OCI-LY1 (cell line): ENCODE data around the gene B3GALT6.

Experiments used
- H2AFZ ChIP-seq: fragments of 200-600 bp; sonication (generic), shearing (Covaris generic); 2 replicates; pipeline ENCODE4 v1.6.0; 2014; ENCODE audit warnings: antibody characterized with exemption, mild to moderate bottlenecking, low read length
- H3F3A ChIP-seq: fragments of 200-600 bp; sonication (generic), shearing (Covaris generic); 2 replicates; pipeline ENCODE4 v1.6.0; 2014; ENCODE audit warnings: mild to moderate bottlenecking, antibody characterized with exemption, low read length, moderate library complexity; ENCODE audit not compliant: insufficient read depth
- H3K27ac ChIP-seq: fragments of 200-600 bp; sonication (generic); 2 replicates; pipeline ENCODE4 v1.5.1; 2014; ENCODE audit warnings: low read length, mixed run types, mild to moderate bottlenecking, low read depth; ENCODE audit not compliant: poor library complexity, severe bottlenecking
- H3K27me3 ChIP-seq: fragments of 200-600 bp; sonication (generic); 2 replicates; pipeline ENCODE4 v1.6.0; 2014; ENCODE audit warnings: antibody characterized with exemption, mild to moderate bottlenecking, low read length, moderate library complexity; ENCODE audit not compliant: insufficient read depth
- H3K36me3 ChIP-seq: fragments of 200-600 bp; sonication (generic); 2 replicates; pipeline ENCODE4 v1.6.1; 2014; ENCODE audit warnings: mild to moderate bottlenecking, antibody characterized with exemption, low read length, moderate library complexity, mixed read lengths; ENCODE audit not compliant: insufficient read depth
- H3K4me1 ChIP-seq: fragments of 200-600 bp; sonication (generic); 2 replicates; pipeline ENCODE4 v1.5.1; 2014; ENCODE audit warnings: mild to moderate bottlenecking, low read length, moderate library complexity; ENCODE audit not compliant: insufficient read depth, severe bottlenecking
- H3K4me2 ChIP-seq: fragments of 200-600 bp; sonication (generic), shearing (Covaris generic); 2 replicates; pipeline ENCODE4 v1.6.1; 2014; ENCODE audit warnings: low read length
- H3K4me3 ChIP-seq: fragments of 200-600 bp; sonication (generic); 2 replicates; pipeline ENCODE4 v1.5.1; 2014; ENCODE audit warnings: low read length, low read depth, mild to moderate bottlenecking, mixed read lengths; ENCODE audit not compliant: poor library complexity, severe bottlenecking
- H3K79me2 ChIP-seq: fragments of 200-600 bp; shearing (Covaris generic); 2 replicates; pipeline ENCODE4 v1.6.1; 2016; ENCODE audit warnings: mixed run types, low read length, mixed read lengths; ENCODE audit not compliant: insufficient read depth
- H3K9ac ChIP-seq: fragments of 200-600 bp; sonication (generic), shearing (Covaris generic); 2 replicates; pipeline ENCODE4 v1.6.1; 2014; ENCODE audit warnings: mild to moderate bottlenecking, low read length, mixed read lengths
- H3K9me2 ChIP-seq: fragments of 200-600 bp; sonication (generic), shearing (Covaris generic); 2 replicates; pipeline ENCODE4 v1.6.1; 2014; ENCODE audit warnings: low read depth, mild to moderate bottlenecking, low read length, mixed read lengths
- H3K9me3 ChIP-seq: fragments of 200-600 bp; shearing (Covaris generic); 2 replicates; pipeline ENCODE4 v1.6.1; 2014; ENCODE audit warnings: low read length, mixed read lengths
- H4K20me1 ChIP-seq: fragments of 200-600 bp; sonication (generic), shearing (Covaris generic); 2 replicates; pipeline ENCODE4 v1.6.0; 2016; ENCODE audit warnings: mild to moderate bottlenecking, low read length; ENCODE audit not compliant: insufficient read depth
- CTCF ChIP-seq: fragments of 200-600 bp; sonication (generic), shearing (Covaris generic); IDR thresholded peaks from 2 replicates; pipeline ENCODE4 v1.5.1; 2017; ENCODE audit warnings: mild to moderate bottlenecking, antibody characterized with exemption, low read length, moderate library complexity, mixed read lengths
- EZH2 ChIP-seq: fragments of 200-600 bp; sonication (generic), shearing (Covaris generic); IDR thresholded peaks from 2 replicates; pipeline ENCODE4 v1.8.0; 2017; ENCODE audit warnings: borderline replicate concordance, mixed run types, mild to moderate bottlenecking, antibody characterized with exemption, low read length, moderate library complexity, mixed read lengths

Gene B3GALT6

DNA sequence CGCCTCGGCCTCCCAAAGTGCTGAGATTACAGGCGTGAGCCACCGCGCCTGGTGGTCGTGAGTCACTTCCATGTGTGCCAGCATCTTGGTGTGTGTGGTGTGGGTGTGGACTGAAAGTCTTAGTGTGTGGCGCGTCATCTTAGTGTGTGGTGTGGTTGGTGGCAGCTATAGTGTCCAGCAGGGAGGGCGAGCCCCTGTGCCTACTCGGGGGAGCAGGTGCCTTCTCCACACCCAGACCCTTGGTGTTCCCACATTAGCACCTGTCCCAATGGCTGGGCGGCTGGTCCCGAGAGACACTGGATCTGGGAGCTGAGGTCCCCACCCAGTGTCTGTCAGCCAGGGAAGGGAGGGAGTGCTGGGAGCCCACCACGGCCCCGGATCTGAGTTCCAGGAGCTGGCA is 51.0 kb downstream of the B3GALT6 start:
- no peaks in the 10 kb centered on the region for H3K36me3 ChIP-seq
- no peaks in the 10 kb centered on the region for H4K20me1 ChIP-seq
- H3K4me3 ChIP-seq, result no peak overlapping the region
- H3K4me2 ChIP-seq, result no peak overlapping the region
- no peak overlapping the region for H3K9ac ChIP-seq
- no peak overlapping the region for H3K27ac ChIP-seq
- no peaks in the 10 kb centered on the region; the same call in 1 of the 2 replicates for H3K27me3 ChIP-seq
- H3K9me2 ChIP-seq, result no peaks in the 10 kb centered on the region
- H3K79me2 ChIP-seq, result no peaks in the 10 kb centered on the region
- no peaks in the 10 kb centered on the region for H3F3A ChIP-seq
- TF ChIP-seq CTCF (no peak), EZH2 (no peak)
- H2AFZ ChIP-seq, result no peak overlapping the region
- H3K9me3 ChIP-seq, result no peaks in the 10 kb centered on the region
- no peaks in the 10 kb centered on the region for H3K4me1 ChIP-seq

DNA sequence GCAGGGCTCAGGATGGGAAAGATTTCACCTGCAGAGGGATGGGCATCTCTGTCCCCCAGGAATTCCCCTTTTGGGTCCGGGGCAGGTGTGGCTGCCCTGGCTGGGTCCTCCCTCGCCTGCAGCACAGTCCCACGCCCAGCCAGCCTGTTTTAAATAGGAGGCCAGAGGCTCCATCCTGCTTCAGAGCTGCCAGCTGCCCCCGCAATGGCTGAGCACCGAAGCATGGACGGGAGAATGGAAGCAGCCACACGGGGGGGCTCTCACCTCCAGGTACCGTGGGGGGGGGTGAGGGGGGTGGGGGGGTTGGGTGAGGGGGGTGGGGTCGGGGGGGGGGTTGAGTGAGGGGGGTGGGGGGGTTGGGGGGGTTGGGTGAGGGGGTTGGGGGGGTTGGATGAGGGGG is 51.8 kb downstream of the B3GALT6 start:
- no peaks in the 10 kb centered on the region; the same call in 1 of the 2 replicates for H3K27me3 ChIP-seq
- no peak overlapping the region for H3K4me2 ChIP-seq

More for the DNA sequence above, 51.8 kb downstream of the B3GALT6 start:
- no peak overlapping the region for H3K27ac ChIP-seq
- no peaks in the 10 kb centered on the region for H3K4me1 ChIP-seq
- TF ChIP-seq CTCF, result no peak
- TF ChIP-seq EZH2, result no peak
- H3K36me3 ChIP-seq, result no peaks in the 10 kb centered on the region
- no peaks in the 10 kb centered on the region for H3K79me2 ChIP-seq
- no peak overlapping the region for H2AFZ ChIP-seq
- no peaks in the 10 kb centered on the region for H3K9me2 ChIP-seq
- no peak overlapping the region for H3K9ac ChIP-seq
- no peaks in the 10 kb centered on the region for H3K9me3 ChIP-seq
- H4K20me1 ChIP-seq, result no peaks in the 10 kb centered on the region
- no peaks in the 10 kb centered on the region for H3F3A ChIP-seq
- no peak overlapping the region for H3K4me3 ChIP-seq
